Astrocyte of the cerebellum (primary cell): ENCODE data around the gene TGFBI.

Source experiments
- DNase-seq: peaks from one replicate; pipeline ENCODE4 v3.0.0-alpha.2; 2011; ENCODE audit warnings: low read depth
- H3K4me3 ChIP-seq: 2 replicates; pipeline ENCODE4 v1.5.1; 2011; ENCODE audit warnings: mild to moderate bottlenecking, low read depth, low read length, moderate library complexity
- in situ Hi-C: cut with HindIII; loops from 2 replicates; pipeline ENCODE4 v1.10.0; 2017; ENCODE audit warnings: low sequenced_read_pairs
- TF ChIP-seq, protein P1 (sequence below): IDR thresholded peaks from 2 replicates; pipeline ENCODE4 v1.5.1; 2012; ENCODE audit warnings: low read length, low read depth, moderate library complexity, mild to moderate bottlenecking; ENCODE audit errors: missing control alignments

TGFBI gene

DNA sequence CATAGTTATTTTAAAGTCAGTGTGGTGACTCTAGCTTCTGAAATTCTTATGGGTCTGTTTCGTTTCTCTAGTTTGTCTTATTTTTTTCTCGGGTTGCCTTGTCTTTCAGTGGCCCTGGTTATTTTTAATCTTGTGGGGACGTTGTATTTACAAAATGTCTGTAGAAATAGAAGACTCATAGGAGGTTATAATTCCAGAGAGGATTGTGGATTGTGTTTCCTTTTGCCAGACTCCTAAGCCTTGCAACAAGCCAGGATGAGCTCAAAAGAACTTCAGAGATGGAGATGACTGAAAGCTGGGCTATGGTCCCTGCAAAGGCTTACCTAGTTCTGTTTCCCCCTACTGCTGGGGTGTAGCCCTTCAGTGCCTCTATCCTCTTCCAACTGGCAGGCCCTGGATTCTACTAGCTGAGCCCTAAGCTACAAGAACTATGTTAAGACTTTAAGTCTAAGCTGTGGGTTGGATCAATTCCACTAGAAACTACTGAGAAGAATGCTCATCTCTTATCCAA, 41.8 kb upstream of the TGFBI start:
- TF ChIP-seq, protein P1, sequence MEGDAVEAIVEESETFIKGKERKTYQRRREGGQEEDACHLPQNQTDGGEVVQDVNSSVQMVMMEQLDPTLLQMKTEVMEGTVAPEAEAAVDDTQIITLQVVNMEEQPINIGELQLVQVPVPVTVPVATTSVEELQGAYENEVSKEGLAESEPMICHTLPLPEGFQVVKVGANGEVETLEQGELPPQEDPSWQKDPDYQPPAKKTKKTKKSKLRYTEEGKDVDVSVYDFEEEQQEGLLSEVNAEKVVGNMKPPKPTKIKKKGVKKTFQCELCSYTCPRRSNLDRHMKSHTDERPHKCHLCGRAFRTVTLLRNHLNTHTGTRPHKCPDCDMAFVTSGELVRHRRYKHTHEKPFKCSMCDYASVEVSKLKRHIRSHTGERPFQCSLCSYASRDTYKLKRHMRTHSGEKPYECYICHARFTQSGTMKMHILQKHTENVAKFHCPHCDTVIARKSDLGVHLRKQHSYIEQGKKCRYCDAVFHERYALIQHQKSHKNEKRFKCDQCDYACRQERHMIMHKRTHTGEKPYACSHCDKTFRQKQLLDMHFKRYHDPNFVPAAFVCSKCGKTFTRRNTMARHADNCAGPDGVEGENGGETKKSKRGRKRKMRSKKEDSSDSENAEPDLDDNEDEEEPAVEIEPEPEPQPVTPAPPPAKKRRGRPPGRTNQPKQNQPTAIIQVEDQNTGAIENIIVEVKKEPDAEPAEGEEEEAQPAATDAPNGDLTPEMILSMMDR, result no peak
- no peak overlapping the region for H3K4me3 ChIP-seq
- DNase-seq, result no peak
- in situ Hi-C loops, result no loop called here

DNA sequence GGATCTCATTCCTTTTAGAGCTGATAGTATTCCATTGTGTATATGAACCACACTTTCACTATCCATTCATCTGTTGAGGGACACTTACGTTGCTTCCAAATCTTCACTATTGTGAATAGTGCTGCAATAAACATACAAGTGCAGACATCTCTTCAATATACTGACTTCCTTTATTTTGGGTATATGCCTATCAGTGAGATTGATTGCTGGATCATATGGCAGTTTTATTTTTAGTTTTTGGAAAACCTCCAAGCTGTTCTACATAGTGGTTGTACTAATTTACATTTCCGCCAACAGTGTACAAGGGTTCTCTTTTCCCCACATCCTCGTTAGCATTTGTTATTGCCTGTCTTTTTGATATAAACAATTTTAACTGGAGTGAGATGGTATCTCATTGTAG, 40.2 kb upstream of the TGFBI start:
- TF ChIP-seq, protein P1, result no peak
- in situ Hi-C loops, result no loop called here
- no peak overlapping the region for H3K4me3 ChIP-seq
- DNase-seq, result no peak

DNA sequence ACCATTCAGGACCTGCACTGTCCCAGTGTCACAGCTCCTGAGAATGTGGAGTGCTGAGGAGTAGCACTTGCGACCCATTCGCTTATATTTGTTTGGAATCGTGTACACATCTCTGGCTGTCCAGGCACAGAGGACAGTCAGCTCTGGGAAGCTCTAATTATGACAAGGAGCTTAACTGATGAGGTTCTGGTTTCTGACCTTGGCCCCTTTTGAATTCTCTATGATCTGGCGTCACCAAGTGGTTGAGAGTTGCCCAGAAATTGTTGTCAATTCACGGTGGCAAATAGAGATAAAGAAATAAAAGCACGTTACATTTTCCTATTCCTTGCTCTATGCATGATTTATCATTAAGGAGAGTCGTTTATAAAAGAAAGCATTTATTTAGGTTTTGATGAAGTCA, 39.1 kb upstream of the TGFBI start:
- DNase-seq, result no peak
- TF ChIP-seq, protein P1, result no peak
- in situ Hi-C loops, result no loop called here
- no peak overlapping the region for H3K4me3 ChIP-seq

DNA sequence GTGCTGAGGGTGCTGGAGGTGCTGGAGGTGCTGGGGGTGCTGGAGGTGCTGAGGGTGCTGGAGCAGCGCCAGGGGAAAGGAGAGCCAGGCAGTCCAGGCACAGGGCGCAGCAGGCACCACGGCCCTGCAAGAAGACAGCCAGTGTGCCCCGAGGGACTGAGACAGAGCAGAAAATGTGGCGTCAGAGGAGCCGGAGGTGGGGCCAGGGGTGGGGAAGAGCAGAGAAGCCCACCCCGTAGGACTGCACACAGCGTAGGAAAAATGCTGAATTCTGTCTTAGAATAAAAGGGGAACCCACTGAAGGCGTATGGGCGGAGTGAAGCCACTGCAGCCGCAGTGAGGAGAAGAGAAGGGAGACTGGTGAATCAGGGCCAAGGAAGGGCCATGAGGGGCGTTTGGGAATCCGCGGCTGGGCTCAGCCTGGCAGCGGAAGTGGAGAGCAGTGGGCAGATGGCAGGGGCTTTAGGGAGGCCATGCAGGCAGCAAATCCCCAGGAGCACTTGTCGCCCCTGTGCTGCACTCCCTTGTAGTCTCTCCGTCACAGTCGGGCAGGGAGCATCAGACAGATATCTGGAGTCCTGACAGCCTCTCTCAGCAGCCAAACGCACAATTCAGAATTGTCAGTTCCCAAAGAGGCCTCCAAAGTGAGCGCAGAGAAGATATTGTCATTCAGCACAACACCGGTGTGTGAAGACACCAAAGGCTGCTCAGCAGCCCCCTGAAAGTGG, 38.1 kb upstream of the TGFBI start:
- H3K4me3 ChIP-seq, result no peak overlapping the region
- in situ Hi-C loops, result no loop called here
- DNase-seq, result no peak
- TF ChIP-seq, protein P1, result no peak

DNA sequence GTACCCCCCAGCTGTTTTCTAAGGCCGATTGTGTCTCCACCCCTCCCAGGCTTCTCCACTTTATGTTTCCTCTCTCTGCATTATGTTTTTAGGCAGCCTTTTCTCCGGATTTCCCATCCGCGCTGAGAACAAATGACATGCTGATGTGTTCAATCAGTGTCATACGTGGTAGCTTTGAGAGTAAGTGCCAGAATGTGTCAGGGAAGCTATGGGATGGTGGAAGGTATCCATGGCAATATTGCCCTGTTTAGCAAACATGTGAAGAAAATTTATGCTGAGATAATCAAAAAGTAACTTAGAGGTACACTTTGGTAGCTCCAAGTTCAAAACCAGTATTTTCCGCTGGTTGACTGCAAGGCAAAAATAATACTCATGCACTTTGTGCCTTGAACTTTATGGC, 37.4 kb upstream of the TGFBI start:
- in situ Hi-C loops, result no loop called here
- H3K4me3 ChIP-seq, result no peak overlapping the region
- DNase-seq, result no peak
- TF ChIP-seq, protein P1, result no peak

GRCh38 chr5:135993335-135993879, 35.4 kb upstream of the TGFBI start:
- in situ Hi-C loops, result no loop called here
- no peak for DNase-seq
- TF ChIP-seq, protein P1, result no peak

More at GRCh38 chr5:135993335-135993879, 35.4 kb upstream of the TGFBI start:
- H3K4me3 ChIP-seq, result no peak overlapping the region
